ENCODE measurements around the gene FTH1. TPM values are rescaled to one million over a fixed set of nuclear protein-coding genes. Genes with fewer than 3 reads are reported as not detected.

Gene FTH1
- total and polyA plus RNA-seq, 2 of the 8 experiments (the other 6 are each of a cell fraction or from before 2014, with no cell fraction given), result 1,153 to 1,461 TPM

DNA sequence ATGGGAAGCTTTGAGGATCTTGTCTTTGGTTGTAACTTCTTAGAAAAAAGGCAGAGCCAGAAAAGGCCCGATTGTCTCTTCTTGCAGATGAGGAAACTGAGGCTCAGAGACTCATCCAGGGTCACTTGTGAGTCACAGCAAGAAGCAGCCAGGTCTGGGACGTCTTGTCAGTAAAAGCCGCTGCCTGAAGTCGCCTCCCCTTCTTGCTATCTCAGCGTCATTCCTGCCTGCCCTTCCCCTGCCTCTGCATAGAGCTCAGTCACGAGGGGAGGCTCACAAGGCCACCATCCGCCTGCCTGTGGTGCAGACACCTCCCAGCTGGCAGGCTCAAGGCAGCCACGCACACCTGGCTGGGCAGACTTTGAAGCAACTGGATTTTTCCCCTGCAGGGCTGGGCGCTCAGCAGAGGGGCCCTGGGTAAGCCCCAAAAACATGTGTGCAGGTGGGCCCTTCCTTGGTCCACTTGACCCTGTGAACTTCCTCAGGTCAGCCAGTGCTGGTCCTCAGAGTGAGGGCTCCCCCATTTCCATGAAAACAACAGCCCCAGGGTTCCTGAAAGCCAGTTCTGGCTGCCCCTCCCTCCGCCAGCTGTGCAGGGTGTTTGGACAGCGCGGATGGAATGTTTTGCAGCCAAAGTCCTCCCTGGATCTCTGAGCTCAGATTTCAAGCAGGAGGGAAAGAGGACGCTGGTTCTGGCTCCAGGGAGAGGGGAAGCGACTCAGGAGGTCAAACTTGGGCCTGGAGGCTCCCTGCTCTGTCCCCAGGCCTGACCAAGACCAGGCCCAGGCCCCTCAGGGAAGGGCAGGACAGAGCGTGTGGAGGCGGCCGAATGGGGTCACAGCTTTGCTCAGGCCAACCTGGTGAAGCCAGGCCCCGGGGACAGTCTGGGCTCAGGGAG lies 44.0 kb downstream of the FTH1 start (continued):
- TF ChIP-seq GABPA (IDR thresholded peaks at IDR 0.05; ENCODE audit: borderline replicate concordance, insufficient read depth, low read length), result 0 out of 2 replicates have a peak, but pooled peaks have one; percentile 14
- no peak for TF ChIP-seq KDM4A (IDR thresholded peaks at IDR 0.05; ENCODE audit: low read depth, low read length, severe bottlenecking)
- TF ChIP-seq SIN3A (conservative IDR thresholded peaks at IDR 0.05 in 1 of 2, IDR thresholded peaks at IDR 0.05 in 1 of 2; ENCODE audit: low read depth in 1 of 2, low read length in 2 of 2), result no peak; a peak in 1 of 4 replicates
- TF ChIP-seq TCF12 (IDR thresholded peaks at IDR 0.05; ENCODE audit: low read depth, low read length), result peak; percentile 75; the same call in 1 of the 2 replicates
- no peak for TF ChIP-seq BCL11A (IDR thresholded peaks at IDR 0.05; ENCODE audit: low read depth in 2 of 2, low read length in 2 of 2)
- no peak for TF ChIP-seq HDAC6 (IDR thresholded peaks at IDR 0.05; ENCODE audit: low read depth, low read length)
- no peak for TF ChIP-seq YY1 (IDR thresholded peaks at IDR 0.05; ENCODE audit: low read depth, low read length)
- no peak for TF ChIP-seq RNF2 (IDR thresholded peaks at IDR 0.05; ENCODE audit: borderline replicate concordance, low read depth, low read length, missing control alignments, poor library complexity, severe bottlenecking)

All from H1 (cell line).